ENCODE measurements around the gene MRRF. TPM values are rescaled to one million over a fixed set of nuclear protein-coding genes. Genes with fewer than 3 reads are reported as not detected.

Gene MRRF
- total RNA-seq, 4 donors from 2014 or later: 22.7 to 39.4 (median 38.2) TPM

- Histone ChIP-seq H3K9me3 (no peaks in the 10 kb centered on the region), H3K4me1 (no peaks in the 10 kb centered on the region), H3K36me3 (peaks cover 0 to 96% (median 31%) of the 10 kb centered on the region in 3 donors), H3K27me3 (no peaks in the 10 kb centered on the region), H3K4me3 (no peak overlapping the region), H3K27ac (no peak overlapping the region)
- TF ChIP-seq POLR2A (IDR thresholded peaks at IDR 0.05): no peak
- no peak for TF ChIP-seq EP300 (IDR thresholded peaks at IDR 0.05)
- TF ChIP-seq CTCF (IDR thresholded peaks at IDR 0.05): no peak
- no peak for DNase-seq (ENCODE audit: low spot score in 2 of 2)
- 73 to 78% methylated on average over 3 of the region's 3 CpGs for WGBS, 2 donors
Measured at GRCh38 chr9:122246666-122247065, 18.0 kb upstream of the MRRF start.

DNA sequence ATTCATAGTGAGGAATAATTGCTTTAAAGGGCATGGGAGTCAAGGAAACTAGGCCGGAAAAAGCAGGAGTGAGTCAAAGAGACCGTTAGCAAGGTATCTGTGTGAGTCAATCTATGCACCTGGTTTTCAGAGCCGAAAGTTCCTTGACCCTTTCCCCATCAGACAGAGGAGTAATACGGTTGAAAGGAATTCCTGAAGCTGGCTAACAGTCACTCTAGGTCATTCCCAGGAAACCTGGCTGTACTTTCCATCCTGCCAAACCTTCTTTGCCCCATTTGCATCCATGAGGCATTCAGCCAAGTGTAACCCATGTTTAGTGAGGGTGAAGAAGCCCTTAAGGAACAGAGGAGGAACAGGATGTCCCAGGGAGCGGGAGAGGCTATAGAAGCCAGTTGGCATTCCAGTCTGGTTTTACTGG is 16.2 kb upstream of the MRRF start:
- 88 to 89% methylated on average over 5 of the region's 5 CpGs for WGBS, 2 donors
- no peak for DNase-seq (ENCODE audit: low spot score in 2 of 2)

DNA sequence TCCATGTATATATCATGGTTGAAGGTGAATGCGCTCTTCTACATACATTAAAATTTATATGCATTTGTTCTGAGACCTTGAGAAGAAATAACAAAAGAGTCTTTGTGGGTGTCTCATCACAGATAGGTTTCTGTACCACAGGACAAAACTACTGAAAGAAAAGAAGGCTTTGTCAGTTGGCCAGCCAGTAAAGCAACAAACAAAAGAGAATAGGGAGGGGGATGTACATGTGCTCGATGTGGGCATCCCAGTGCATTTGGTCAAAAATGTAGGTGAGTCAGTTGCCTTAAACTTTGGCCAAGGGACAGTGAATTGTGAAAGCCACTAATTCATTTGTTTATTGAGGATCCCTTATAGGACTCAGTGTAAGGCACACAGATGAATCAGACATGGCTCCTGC is 13.3 kb upstream of the MRRF start:
- Histone ChIP-seq H3K36me3 (peaks cover 0 to 82% (median 4%) of the 10 kb centered on the region in 3 donors), H3K4me3 (no peak overlapping the region), H3K27me3 (no peaks in the 10 kb centered on the region), H3K4me1 (peaks cover 0 to 13% (median 2%) of the 10 kb centered on the region in 4 donors), H3K27ac (no peak overlapping the region), H3K9me3 (no peaks in the 10 kb centered on the region)
- no peak for TF ChIP-seq POLR2A (IDR thresholded peaks at IDR 0.05)
- no peak for TF ChIP-seq CTCF (IDR thresholded peaks at IDR 0.05)
- no peak for TF ChIP-seq EP300 (IDR thresholded peaks at IDR 0.05)
- WGBS, 2 donors: 61 to 70% methylated on average over 2 of the region's 2 CpGs
- no peak for DNase-seq (ENCODE audit: low spot score in 2 of 2)

More for the DNA sequence above, 16.2 kb upstream of the MRRF start:
- H3K36me3 ChIP-seq: peaks cover 0 to 93% (median 21%) of the 10 kb centered on the region in 3 donors
- H3K9me3 ChIP-seq: no peaks in the 10 kb centered on the region
- H3K4me1 ChIP-seq: peaks cover 0 to 11% (median 2%) of the 10 kb centered on the region in 4 donors
- H3K27me3 ChIP-seq: no peaks in the 10 kb centered on the region
- H3K27ac ChIP-seq: no peak overlapping the region
- H3K4me3 ChIP-seq: no peak overlapping the region
- TF ChIP-seq EP300 (IDR thresholded peaks at IDR 0.05) (peak in 1 of 2 donors; percentile 58), CTCF (IDR thresholded peaks at IDR 0.05) (no peak), POLR2A (IDR thresholded peaks at IDR 0.05) (no peak)

GRCh38 chr9:122252796-122253195 is 11.9 kb upstream of the MRRF start:
- Histone ChIP-seq H3K27ac (peak overlapping the region in 2 of 4 donors; percentile 11 to 20), H3K9me3 (no peaks in the 10 kb centered on the region), H3K36me3 (peaks cover 0 to 68% (median 4%) of the 10 kb centered on the region in 3 donors), H3K4me1 (peaks cover 0 to 13% (median 2%) of the 10 kb centered on the region in 4 donors), H3K27me3 (no peaks in the 10 kb centered on the region), H3K4me3 (no peak overlapping the region)
- 40 to 48% methylated on average over 5 of the region's 5 CpGs for whole genome bisulfite sequencing, 2 donors
- no peak for DNase-seq (ENCODE audit: low spot score in 2 of 2)
- TF ChIP-seq EP300 (IDR thresholded peaks at IDR 0.05) (peak in 1 of 2 donors; percentile 15), POLR2A (IDR thresholded peaks at IDR 0.05) (no peak), CTCF (IDR thresholded peaks at IDR 0.05) (no peak)

GRCh38 chr9:122254761-122255160 is 9.9 kb upstream of the MRRF start:
- no peak for TF ChIP-seq CTCF (IDR thresholded peaks at IDR 0.05)
- no peak for TF ChIP-seq POLR2A (IDR thresholded peaks at IDR 0.05)
- no peak for TF ChIP-seq EP300 (IDR thresholded peaks at IDR 0.05)
- no peak overlapping the region for H3K27ac ChIP-seq
- no peak for DNase-seq (ENCODE audit: low spot score in 2 of 2)
- WGBS, 2 donors: 81 to 83% methylated on average over 3 of the region's 3 CpGs
- no peaks in the 10 kb centered on the region for H3K27me3 ChIP-seq
- H3K36me3 ChIP-seq: peaks cover 0 to 67% (median 4%) of the 10 kb centered on the region in 3 donors
- peaks cover 0 to 13% (median 2%) of the 10 kb centered on the region in 4 donors for H3K4me1 ChIP-seq
- H3K4me3 ChIP-seq: no peak overlapping the region
- no peaks in the 10 kb centered on the region for H3K9me3 ChIP-seq

Data from tibial nerve (tissue), 4 donors.